Measurements from ENCODE around the gene PDIA6.

The PDIA6 gene

GRCh38 chr2:10740226-10740625, 72.4 kb downstream of the PDIA6 start:
- no peaks in the 10 kb centered on the region for H3K9me3 Mint-ChIP-seq
- no peak overlapping the region for H3K4me3 Mint-ChIP-seq
- no peak overlapping the region for H3K27ac Mint-ChIP-seq
- H3K27me3 Mint-ChIP-seq (ENCODE audit: low read depth): peaks cover 3% of the 10 kb centered on the region
- no peaks in the 10 kb centered on the region for H3K4me1 Mint-ChIP-seq (ENCODE audit: low read depth)
- no peaks in the 10 kb centered on the region for H3K36me3 Mint-ChIP-seq (ENCODE audit: low read depth)
- no peak for DNase-seq (ENCODE audit: low spot score)

- no peaks in the 10 kb centered on the region for H3K36me3 Mint-ChIP-seq (ENCODE audit: low read depth)
- no peaks in the 10 kb centered on the region for H3K4me1 Mint-ChIP-seq (ENCODE audit: low read depth)
- peaks cover 10% of the 10 kb centered on the region for H3K27me3 Mint-ChIP-seq (ENCODE audit: low read depth)
- H3K9me3 Mint-ChIP-seq: no peaks in the 10 kb centered on the region
- DNase-seq (ENCODE audit: low spot score): no peak
- H3K4me3 Mint-ChIP-seq: no peak overlapping the region
- H3K27ac Mint-ChIP-seq: no peak overlapping the region
Observed at GRCh38 chr2:10738192-10738591, 74.4 kb downstream of the PDIA6 start.

- Mint-ChIP-seq H3K36me3 (ENCODE audit: low read depth) (no peaks in the 10 kb centered on the region), H3K27ac (no peak overlapping the region)
Observed at GRCh38 chr2:10733980-10734379, 78.6 kb downstream of the PDIA6 start.

GRCh38 chr2:10733566-10733925, 79.0 kb downstream of the PDIA6 start:
- no peak overlapping the region for H3K4me3 Mint-ChIP-seq
- no peaks in the 10 kb centered on the region for H3K36me3 Mint-ChIP-seq (ENCODE audit: low read depth)
- no peak for DNase-seq (ENCODE audit: low spot score)
- H3K27ac Mint-ChIP-seq: no peak overlapping the region
- peaks cover 10% of the 10 kb centered on the region for H3K27me3 Mint-ChIP-seq (ENCODE audit: low read depth)
- no peaks in the 10 kb centered on the region for H3K9me3 Mint-ChIP-seq
- H3K4me1 Mint-ChIP-seq (ENCODE audit: low read depth): peaks cover 3% of the 10 kb centered on the region

More at GRCh38 chr2:10733980-10734379, 78.6 kb downstream of the PDIA6 start:
- no peak for DNase-seq (ENCODE audit: low spot score)
- H3K27me3 Mint-ChIP-seq (ENCODE audit: low read depth): peaks cover 10% of the 10 kb centered on the region
- no peaks in the 10 kb centered on the region for H3K9me3 Mint-ChIP-seq
- peaks cover 3% of the 10 kb centered on the region for H3K4me1 Mint-ChIP-seq (ENCODE audit: low read depth)
- no peak overlapping the region for H3K4me3 Mint-ChIP-seq

Data from T-helper 2 cell treated with Interferon-gamma antibody and Interleukin-4, amounts not matched to agents 5 μg/mL and 100 μg/mL, for 36 hours (primary cell).